ENCODE results near the gene GRPEL1. TPM values are rescaled to one million over a fixed set of nuclear protein-coding genes. Genes with fewer than 3 reads are reported as not detected.

Gene GRPEL1
- total RNA-seq, 1 experiment from 2014 or later: 49.9 TPM

GRCh38 chr4:7109169-7109568 is 41.3 kb upstream of the GRPEL1 start:
- no TSS peak for BruUV-seq (replicated peaks)
- Histone ChIP-seq H3K4me2 (no peak overlapping the region), H3K9me2 (ENCODE audit: insufficient read depth) (no peaks in the 10 kb centered on the region), H3K27ac (no peak overlapping the region), H3K79me2 (ENCODE audit: low read depth) (no peaks in the 10 kb centered on the region), H3K4me1 (replicated peaks; ENCODE audit: insufficient read depth) (no peaks in the 10 kb centered on the region), H3K9me3 (ENCODE audit: insufficient read depth, low read depth) (no peaks in the 10 kb centered on the region), H3K27me3 (ENCODE audit: insufficient read depth, low read depth) (peaks cover 4% of the 10 kb centered on the region; the same call in 1 of the 2 replicates), H3K4me3 (no peak overlapping the region), H4K20me1 (ENCODE audit: insufficient read depth) (no peaks in the 10 kb centered on the region), H2AFZ (no peak overlapping the region), H3K36me3 (ENCODE audit: low read depth) (no peaks in the 10 kb centered on the region), H3F3A (ENCODE audit: insufficient read depth, low read depth) (no peaks in the 10 kb centered on the region)
- DNase-seq: no peak
- intact Hi-C loops (cut with micrococcal nuclease; ENCODE audit: unreplicated experiment): no loop called here
- CTCF ChIA-PET: no interaction called here
- POLR2A ChIA-PET (ENCODE audit: unreplicated experiment): no interaction called here
- TF ChIP-seq, protein P1, sequence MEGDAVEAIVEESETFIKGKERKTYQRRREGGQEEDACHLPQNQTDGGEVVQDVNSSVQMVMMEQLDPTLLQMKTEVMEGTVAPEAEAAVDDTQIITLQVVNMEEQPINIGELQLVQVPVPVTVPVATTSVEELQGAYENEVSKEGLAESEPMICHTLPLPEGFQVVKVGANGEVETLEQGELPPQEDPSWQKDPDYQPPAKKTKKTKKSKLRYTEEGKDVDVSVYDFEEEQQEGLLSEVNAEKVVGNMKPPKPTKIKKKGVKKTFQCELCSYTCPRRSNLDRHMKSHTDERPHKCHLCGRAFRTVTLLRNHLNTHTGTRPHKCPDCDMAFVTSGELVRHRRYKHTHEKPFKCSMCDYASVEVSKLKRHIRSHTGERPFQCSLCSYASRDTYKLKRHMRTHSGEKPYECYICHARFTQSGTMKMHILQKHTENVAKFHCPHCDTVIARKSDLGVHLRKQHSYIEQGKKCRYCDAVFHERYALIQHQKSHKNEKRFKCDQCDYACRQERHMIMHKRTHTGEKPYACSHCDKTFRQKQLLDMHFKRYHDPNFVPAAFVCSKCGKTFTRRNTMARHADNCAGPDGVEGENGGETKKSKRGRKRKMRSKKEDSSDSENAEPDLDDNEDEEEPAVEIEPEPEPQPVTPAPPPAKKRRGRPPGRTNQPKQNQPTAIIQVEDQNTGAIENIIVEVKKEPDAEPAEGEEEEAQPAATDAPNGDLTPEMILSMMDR (conservative IDR thresholded peaks at IDR 0.05): no peak
- TF ChIP-seq EZH2 (IDR thresholded peaks at IDR 0.05; ENCODE audit: low read depth): no peak

DNA sequence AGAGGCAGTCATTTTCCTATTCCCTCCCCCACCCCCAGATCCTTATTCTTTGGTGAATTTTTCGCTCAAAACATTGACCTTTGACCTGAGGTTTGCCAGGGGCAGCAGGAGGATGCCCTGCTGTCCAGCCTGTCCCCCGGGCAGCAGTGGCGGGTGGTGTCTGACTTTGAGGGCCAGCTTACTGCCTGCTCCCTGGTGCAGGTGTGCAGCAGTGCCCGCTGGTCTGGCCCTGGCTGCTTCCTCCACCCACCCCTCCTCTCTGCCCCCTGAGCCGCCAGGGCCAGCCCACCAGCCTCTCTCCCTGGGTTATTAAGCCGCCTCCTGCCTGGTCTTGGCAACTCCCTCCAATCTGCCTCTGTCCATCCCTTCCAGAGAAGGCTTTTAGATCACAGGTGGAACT is 40.8 kb upstream of the GRPEL1 start:
- no peak for DNase-seq
- no peaks in the 10 kb centered on the region for H3K36me3 ChIP-seq (ENCODE audit: low read depth)
- H4K20me1 ChIP-seq (ENCODE audit: insufficient read depth): no peaks in the 10 kb centered on the region
- no TSS peak for BruUV-seq (replicated peaks)
- no peaks in the 10 kb centered on the region for H3K79me2 ChIP-seq (ENCODE audit: low read depth)
- H3K9me3 ChIP-seq (ENCODE audit: insufficient read depth, low read depth): no peaks in the 10 kb centered on the region
- no peaks in the 10 kb centered on the region for H3K9me2 ChIP-seq (ENCODE audit: insufficient read depth)
- H3K4me3 ChIP-seq: no peak overlapping the region
- peaks cover 4% of the 10 kb centered on the region; the same call in 1 of the 2 replicates for H3K27me3 ChIP-seq (ENCODE audit: insufficient read depth, low read depth)
- ChIA-PET CTCF (no interaction called here), POLR2A (ENCODE audit: unreplicated experiment) (interaction anchor here (0.6 kb wide), 1 partner anchor 72 kb away, joined by 7 read pairs; no protein-coding TSS in a partner anchor)
- no peak overlapping the region for H2AFZ ChIP-seq
- no peak for TF ChIP-seq EZH2 (IDR thresholded peaks at IDR 0.05; ENCODE audit: low read depth)
- TF ChIP-seq, protein P1 (conservative IDR thresholded peaks at IDR 0.05): no peak
- no peak overlapping the region for H3K27ac ChIP-seq
- intact Hi-C loops (cut with micrococcal nuclease; ENCODE audit: unreplicated experiment): no loop called here
- no peaks in the 10 kb centered on the region for H3K4me1 ChIP-seq (replicated peaks; ENCODE audit: insufficient read depth)
- no peak overlapping the region for H3K4me2 ChIP-seq
- H3F3A ChIP-seq (ENCODE audit: insufficient read depth, low read depth): peaks cover under 1% of the 10 kb centered on the region; the same call in 1 of the 2 replicates

DNA sequence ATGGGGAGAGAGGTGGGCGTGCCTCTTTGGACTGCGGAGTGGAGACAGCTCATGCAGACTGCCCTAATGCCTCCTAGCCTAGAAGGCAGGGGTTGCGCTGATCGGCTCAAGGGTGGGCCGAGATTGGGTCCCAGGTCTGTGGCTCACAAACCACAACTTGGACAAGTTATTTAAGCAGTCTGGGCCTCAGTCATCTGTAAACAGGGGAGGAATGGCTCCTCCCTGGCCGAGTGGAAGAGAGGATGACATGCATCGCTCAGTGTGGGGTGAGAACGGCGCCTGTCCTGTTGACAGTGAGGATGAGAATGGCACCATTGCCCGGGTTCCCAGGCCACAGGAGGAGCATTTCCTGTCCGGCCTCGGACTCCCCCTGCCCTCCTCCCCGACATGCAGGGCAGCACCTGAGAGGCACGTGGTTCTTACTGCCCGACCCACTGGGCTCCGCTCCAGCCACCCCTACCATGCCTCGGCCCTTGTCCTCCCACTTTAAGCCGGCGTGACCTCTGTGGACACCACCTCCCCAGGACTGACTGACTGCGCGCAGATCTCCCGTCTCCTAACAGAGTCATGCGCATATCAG is 40.3 kb upstream of the GRPEL1 start:
- no peak overlapping the region for H2AFZ ChIP-seq
- ChIA-PET POLR2A (ENCODE audit: unreplicated experiment) (interaction anchor here (0.6 kb wide), 1 partner anchor 71 kb away, joined by 7 read pairs; no protein-coding TSS in a partner anchor), CTCF (no interaction called here)
- TF ChIP-seq, protein P1 (conservative IDR thresholded peaks at IDR 0.05): no peak
- no peak for TF ChIP-seq EZH2 (IDR thresholded peaks at IDR 0.05; ENCODE audit: low read depth)
- no peaks in the 10 kb centered on the region for H4K20me1 ChIP-seq (ENCODE audit: insufficient read depth)
- H3K9me2 ChIP-seq (ENCODE audit: insufficient read depth): no peaks in the 10 kb centered on the region
- no peaks in the 10 kb centered on the region for H3K79me2 ChIP-seq (ENCODE audit: low read depth)
- peaks cover 3% of the 10 kb centered on the region; the same call in 1 of the 2 replicates for H3F3A ChIP-seq (ENCODE audit: insufficient read depth, low read depth)
- no peak for DNase-seq
- intact Hi-C loops (cut with micrococcal nuclease; ENCODE audit: unreplicated experiment): no loop called here
- no peak overlapping the region for H3K4me3 ChIP-seq
- no peaks in the 10 kb centered on the region for H3K36me3 ChIP-seq (ENCODE audit: low read depth)
- no peaks in the 10 kb centered on the region for H3K4me1 ChIP-seq (replicated peaks; ENCODE audit: insufficient read depth)
- H3K4me2 ChIP-seq: no peak overlapping the region
- no peaks in the 10 kb centered on the region for H3K9me3 ChIP-seq (ENCODE audit: insufficient read depth, low read depth)
- no peak overlapping the region for H3K27ac ChIP-seq
- H3K27me3 ChIP-seq (ENCODE audit: insufficient read depth, low read depth): peaks cover 4% of the 10 kb centered on the region; the same call in 1 of the 2 replicates
- no TSS peak for BruUV-seq (replicated peaks)
